GM18502 (cell line): ENCODE measurements around the gene FGF12.

ENCODE experiments used
- ATAC-seq: cut with Tn5 transposase; IDR thresholded peaks from one replicate; pipeline ENCODE4 v1.9.1; 2021; ENCODE audit warnings: mild to moderate bottlenecking; ENCODE audit not compliant: unreplicated experiment, poor library complexity

The FGF12 gene

GRCh38 chr3:192687488-192688152 lies 39.7 kb downstream of the FGF12 start:
- no peak for ATAC-seq

DNA sequence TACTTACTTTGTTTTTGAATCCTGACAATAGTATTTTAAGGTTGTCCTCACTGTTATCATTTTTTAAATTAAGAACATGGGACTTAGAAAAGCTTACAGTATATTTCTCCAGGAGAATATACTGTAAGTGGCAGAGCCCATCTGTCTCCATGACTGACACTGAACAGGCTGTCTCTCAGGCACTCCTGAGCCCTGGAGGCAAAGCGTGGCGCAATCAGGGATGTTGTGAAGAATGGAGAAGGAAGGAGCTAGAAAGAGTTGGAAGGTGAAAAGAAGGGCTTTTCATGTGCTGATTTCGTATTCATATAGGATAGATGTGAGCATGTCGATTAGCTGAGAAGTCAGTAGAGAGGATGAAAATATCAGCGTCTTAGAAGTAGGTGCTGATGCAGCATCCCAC lies 41.5 kb downstream of the FGF12 start:
- no peak for ATAC-seq

DNA sequence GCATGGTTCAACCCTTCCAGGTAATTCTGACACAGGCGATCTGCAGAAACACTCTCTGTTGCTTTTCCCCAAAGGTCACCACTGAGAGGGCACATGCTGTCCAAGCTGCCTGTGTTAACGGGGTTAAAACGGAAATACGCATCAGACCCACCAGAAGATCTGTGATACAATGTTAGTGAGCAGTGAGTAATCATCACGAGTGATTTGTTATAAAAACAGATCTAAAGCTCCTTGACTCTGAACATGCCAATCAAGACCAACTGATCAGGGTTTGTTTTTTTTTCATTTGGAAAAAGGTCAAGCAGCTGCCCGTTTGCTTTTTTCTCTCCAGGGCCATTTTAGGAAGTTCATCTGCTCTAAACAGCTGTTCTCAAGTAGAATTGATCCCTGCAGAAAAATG lies 43.2 kb downstream of the FGF12 start:
- no peak for ATAC-seq

DNA sequence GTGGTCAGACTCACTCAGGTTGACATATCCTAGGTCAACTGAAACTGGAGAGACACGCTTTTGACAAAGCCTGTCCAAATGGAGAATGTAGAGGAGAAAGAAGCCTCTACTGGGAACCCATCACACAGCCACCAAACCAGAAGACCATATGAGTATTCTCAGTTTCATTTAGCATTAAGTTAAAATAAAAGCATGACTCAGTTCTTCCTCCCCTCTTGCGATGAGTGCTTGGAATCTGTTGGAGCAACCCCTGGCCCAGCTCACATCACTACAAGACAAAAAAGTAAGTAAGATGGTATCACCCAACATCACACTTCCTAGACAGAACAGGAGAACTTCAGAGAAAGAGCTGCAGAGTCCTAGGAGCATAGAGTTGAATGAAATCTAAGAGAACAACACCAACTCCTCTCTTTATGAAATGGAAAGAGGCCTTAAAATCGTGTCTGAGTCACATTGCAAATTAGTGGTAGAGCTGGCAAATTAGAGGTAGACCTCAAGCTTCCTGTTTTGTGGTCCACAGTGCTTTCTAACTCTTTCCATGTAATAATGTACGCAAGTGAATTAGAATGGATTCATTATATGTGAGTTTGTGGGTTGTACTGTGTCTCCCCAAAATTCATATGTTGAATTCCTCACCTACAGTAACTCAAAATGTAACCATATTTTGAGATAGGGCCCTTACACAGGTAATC lies 51.2 kb downstream of the FGF12 start:
- peak; percentile 93 for ATAC-seq

- no peak for ATAC-seq
Measured at GRCh38 chr3:192655628-192656027, 71.7 kb downstream of the FGF12 start.

GRCh38 chr3:192655040-192655439 lies 72.3 kb downstream of the FGF12 start:
- ATAC-seq = no peak

DNA sequence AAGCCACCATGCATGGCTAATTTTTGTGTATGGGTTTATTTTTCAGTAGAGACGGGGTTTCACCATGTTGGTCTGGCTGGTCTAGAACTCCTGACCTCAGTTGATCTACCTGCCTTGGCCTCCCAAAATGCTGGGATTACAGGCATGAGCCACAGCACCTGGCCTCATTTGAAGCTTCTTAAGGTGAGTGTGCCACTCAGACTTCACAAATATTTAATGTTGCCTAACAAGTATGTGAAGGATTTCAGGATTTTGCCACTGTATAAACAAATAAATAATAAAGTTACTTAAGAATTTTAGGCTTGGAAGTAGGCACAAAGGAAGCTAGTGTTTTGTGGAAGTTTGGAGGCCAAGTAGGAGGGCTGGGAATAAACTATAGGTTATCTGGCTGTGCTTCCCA lies 73.5 kb downstream of the FGF12 start:
- no peak for ATAC-seq

GRCh38 chr3:192652727-192653126 lies 74.6 kb downstream of the FGF12 start:
- no peak for ATAC-seq

DNA sequence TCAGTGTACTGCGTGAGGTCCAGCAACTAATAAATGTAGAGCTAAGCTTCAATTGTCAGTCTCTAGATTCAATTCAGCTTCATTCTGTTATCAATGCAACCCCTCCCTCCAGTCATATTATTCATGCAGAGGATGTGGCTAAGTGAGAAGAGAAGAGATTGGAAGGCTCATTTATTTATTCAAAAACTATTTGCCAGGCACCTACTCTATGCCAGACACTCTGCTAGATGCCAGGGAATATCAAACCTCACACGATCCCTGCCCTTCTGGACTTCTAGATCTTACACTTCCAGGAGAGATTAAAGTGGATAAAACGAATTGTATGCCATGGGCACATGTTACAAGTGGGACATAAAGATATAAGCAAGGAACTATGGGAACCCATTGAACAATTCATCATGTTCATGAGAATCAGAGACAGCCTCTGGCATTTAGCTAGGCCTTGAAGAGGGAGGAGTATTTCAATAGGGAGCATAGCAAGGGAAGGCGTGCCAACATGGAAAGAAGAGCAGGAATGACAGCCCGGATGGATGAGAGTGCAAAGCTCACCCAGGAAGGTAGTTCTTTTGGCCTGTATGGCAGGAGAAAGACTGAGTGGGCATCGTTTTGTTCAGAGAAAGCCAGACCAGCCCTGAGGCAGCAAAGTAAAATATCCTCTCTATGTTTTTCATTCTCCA lies 75.4 kb downstream of the FGF12 start:
- ATAC-seq = no peak

DNA sequence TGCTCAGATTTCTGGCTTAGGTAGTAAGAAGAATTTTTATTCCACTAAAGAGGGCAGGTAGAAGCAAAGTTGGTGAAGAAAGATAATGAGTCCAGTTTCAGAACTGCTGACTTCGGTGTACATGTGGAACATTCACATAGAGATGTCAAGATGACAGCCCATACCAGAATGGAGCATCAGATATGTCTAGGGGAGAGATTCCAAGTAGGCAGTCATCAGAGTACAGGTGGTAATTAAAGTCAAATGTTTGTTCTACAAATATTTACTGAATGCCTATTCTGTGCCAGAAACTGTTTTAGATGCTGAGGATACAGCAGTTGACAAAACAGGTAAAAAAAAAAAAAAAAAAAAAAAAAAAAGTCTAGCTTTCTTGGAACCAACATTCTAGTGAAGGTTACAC lies 81.9 kb downstream of the FGF12 start:
- ATAC-seq = no peak

DNA sequence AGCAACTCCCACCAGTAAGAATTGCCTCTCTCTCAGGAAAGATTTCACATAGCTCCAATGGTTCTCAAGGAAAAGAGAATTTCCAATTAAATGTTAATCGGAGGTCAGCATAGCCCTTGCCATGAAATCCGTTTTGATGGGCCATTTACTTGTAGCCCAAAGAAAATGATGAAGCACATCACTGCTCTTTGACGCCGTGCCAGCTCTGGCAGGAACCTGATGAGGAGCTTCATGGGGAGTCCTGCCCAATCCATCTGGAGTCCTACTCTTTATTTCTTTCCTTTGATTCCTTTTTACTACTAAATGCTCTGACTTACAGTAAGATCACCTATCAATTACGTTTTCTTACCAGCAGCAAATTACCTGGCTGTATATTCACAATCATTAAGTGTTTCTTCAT lies 84.7 kb downstream of the FGF12 start:
- no peak for ATAC-seq

GRCh38 chr3:192641919-192642318 lies 85.4 kb downstream of the FGF12 start:
- ATAC-seq = no peak

DNA sequence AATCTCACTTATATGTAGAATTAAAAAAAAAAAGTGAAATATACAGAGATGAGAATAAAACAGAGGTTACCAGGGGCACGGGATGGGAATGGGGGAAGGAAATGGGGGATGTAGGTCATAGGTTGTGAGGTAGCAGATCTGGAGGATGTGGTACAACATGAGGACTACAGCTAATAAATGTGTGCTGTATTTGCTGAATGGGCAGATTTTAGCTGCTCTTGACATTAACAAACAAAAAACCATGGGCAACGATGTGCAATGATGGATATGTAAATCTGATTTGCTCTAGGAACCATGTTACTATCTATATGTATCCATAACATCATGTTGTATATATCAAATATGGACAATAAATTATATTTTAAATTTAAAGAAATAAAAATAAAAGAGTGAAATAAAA lies 87.4 kb downstream of the FGF12 start:
- ATAC-seq = no peak

DNA sequence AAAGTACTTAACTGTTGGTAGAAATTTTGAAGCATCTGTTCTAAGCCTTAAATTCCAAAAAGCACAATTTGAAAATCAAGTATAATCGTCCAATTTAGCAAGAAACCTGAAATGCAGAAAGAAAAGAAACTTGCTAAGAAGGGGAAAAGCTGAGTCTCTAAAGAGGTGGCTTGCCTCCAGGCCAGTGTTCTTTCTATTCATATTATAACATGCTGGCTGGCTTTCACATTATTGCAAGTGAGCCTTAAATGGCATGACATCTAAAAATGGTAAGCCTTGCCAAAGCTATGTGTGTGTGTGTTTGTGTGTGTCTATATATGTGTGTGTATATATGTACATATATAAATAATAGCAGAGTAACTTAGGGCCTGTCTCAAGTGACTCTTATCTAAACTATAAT lies 89.5 kb downstream of the FGF12 start:
- no peak for ATAC-seq

GRCh38 chr3:192636517-192637444 lies 90.6 kb downstream of the FGF12 start:
- ATAC-seq = no peak

GRCh38 chr3:192629429-192629828 lies 97.9 kb downstream of the FGF12 start:
- ATAC-seq = no peak

DNA sequence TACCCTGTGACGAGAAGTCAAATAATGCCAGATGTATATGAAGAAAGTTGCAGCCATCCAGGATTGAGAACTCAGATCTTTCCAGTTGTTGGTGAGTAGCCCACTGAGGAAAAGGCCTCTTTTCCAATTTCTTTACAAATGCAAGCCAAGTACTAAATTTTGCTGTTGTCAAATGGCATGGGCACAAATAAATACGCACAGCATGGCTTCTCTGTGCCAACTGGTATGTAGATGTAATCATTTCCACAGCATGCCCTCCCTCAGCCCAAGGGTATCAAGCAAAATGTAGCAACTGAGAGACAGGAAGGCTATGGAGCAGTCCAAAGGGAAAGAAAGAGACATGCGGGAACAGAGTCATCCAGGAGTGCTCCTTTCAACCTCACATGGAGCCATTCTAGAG lies 105.4 kb downstream of the FGF12 start:
- no peak for ATAC-seq

- ATAC-seq = no peak
Measured at GRCh38 chr3:192620275-192620674, 107.1 kb downstream of the FGF12 start.

- no peak for ATAC-seq
Measured at GRCh38 chr3:192611411-192611810, 115.9 kb downstream of the FGF12 start.

GRCh38 chr3:192608726-192609600 lies 118.4 kb downstream of the FGF12 start:
- ATAC-seq = no peak
